ENCODE data around the gene SLX9.

DNA sequence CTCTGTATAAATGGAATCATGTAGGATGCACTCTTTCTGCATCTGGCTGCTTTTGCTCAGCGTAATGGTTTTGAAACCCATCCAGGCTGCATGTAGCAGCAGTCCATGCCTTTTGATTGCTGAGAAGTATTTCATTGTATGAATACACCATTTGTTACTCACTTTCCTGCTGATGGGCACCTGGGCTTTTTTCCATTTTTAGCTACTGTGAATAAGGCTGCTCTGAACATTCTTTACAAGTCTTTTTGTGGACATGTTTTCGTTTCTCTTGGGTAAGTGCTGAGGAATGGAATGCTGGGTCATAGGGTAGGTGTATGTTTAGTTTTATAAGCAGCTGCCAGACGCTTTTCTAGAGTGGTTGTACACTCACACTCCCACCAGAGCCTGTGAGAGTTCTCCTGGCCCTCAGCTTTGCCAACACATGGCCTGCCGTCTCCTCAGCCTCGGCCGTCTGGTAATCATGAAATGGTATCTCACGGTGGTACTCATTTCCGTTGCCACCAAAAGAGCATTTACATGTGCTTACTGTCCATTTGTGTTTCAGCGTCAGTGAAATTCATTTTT lies 22.7 kb downstream of the SLX9 start:
- TF ChIP-seq POLR2A (IDR thresholded peaks at IDR 0.05), result no peak
- TF ChIP-seq, protein P1, sequence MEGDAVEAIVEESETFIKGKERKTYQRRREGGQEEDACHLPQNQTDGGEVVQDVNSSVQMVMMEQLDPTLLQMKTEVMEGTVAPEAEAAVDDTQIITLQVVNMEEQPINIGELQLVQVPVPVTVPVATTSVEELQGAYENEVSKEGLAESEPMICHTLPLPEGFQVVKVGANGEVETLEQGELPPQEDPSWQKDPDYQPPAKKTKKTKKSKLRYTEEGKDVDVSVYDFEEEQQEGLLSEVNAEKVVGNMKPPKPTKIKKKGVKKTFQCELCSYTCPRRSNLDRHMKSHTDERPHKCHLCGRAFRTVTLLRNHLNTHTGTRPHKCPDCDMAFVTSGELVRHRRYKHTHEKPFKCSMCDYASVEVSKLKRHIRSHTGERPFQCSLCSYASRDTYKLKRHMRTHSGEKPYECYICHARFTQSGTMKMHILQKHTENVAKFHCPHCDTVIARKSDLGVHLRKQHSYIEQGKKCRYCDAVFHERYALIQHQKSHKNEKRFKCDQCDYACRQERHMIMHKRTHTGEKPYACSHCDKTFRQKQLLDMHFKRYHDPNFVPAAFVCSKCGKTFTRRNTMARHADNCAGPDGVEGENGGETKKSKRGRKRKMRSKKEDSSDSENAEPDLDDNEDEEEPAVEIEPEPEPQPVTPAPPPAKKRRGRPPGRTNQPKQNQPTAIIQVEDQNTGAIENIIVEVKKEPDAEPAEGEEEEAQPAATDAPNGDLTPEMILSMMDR (IDR thresholded peaks at IDR 0.05), result no peak
